NCI-H524 (cell line): ENCODE data around the gene OR1F1.
A peak's percentile ranks its signal among the peaks of the same experiment; 100 is the strongest.
"Not testable (repeated sequence)": the region's sequence is repeated elsewhere in the genome, so short reads cannot be mapped to it uniquely, and the experiment has no call there.

Experiments used
- DNase-seq, 2 experiments: peaks; one replicate each; lab custom pipeline; 2025; lab: John Stamatoyannopoulos, UW

OR1F1 gene

DNA sequence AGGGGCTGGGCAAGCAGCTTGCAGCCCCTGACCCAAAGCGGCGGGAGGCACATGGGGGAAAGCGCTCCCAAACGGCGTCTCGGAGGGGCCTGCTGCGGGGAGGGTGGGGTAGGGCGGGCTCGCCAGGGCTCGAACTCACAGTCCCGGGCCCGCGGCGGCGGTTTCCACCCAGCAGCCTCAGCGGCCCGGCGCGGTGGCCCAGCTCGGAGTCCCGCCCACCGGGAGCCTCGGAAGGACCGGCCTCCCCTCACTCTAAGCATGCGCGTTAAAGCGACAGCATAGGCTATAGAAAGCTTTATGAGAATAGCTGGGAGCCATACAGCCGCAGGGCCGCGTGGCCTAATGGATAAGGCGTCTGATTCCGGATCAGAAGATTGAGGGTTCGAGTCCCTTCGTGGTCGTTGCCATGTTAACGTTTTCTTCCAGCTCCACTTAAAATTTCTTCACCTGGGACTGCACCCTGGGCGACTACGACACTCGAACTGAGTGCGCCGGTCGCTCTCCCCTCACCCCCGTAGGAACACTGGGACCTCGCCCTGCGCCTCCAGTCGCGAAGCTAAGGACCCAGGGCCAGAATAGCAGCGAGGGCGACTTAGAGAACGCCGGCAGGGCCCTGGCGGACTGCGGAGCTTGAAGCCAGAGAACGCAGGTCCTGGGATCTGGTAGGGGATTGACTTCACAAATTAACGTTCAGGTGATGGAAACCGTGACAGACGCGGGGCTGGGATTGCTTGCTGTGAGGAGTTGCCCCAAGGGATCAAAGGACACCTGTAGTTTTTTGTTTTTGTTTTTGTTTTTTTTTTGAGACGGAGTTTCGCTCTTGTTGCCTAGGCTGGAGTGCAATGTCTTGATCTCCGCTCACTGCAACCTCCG lies 37.4 kb upstream of the OR1F1 start:
- peak; percentile 98 to 99 for DNase-seq

DNA sequence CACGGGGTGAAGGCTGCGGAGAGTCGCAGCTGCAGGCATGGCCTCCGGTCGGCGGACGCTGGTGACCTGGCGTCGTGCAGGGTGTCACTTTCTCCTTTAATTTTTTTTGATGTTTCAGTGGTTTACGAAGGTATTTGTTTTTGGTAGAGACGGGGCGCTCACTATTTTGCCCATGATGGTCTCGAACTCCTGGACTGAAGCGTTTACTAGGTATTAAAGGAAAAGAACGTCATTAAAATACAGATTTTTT lies 36.1 kb upstream of the OR1F1 start:
- DNase-seq, result no peak

GRCh38 chr16:3152277-3152990 lies 35.6 kb upstream of the OR1F1 start:
- peak; percentile 97 to 99 for DNase-seq

DNA sequence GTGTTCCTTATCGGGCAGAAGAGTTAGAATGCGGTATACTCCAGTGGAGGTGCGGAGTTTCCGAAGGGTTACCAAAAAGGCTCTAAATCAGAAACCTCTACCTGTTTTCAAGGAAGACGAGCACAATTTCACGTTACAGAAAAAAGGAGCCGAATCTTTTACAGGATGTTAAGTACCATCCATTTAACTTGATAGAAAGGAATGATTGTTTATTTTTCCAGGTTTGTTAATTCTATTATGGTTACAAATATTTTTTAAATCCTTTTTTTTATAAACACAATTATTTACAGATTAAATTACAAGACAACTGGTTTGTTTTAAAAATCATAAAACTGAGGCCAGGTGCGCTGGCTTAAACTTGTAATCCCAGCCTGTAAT lies 35.0 kb upstream of the OR1F1 start:
- DNase-seq, result no peak

DNA sequence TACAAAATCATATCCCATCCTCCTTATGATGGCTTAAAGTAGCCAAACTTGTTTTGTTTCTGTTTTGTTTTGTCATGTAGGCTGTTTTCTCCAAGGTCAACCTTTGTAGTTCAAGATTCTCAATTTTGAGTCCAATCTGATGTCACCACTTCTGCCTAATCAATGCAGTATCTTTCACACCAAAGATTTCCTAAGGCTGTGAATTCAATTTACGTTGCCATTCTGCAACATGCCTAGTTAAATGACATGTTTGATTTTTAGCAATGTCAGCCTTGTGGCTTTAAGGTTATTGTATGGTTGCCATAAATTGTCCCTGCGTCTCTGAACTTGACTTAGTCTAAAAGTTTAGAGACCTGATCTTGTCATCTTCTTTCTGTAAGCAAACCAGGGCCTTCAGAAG lies 32.8 kb upstream of the OR1F1 start:
- DNase-seq, result no peak

- no peak for DNase-seq
These were observed 32.0 kb upstream of the OR1F1 start for GRCh38 chr16:3155972-3156371.

DNA sequence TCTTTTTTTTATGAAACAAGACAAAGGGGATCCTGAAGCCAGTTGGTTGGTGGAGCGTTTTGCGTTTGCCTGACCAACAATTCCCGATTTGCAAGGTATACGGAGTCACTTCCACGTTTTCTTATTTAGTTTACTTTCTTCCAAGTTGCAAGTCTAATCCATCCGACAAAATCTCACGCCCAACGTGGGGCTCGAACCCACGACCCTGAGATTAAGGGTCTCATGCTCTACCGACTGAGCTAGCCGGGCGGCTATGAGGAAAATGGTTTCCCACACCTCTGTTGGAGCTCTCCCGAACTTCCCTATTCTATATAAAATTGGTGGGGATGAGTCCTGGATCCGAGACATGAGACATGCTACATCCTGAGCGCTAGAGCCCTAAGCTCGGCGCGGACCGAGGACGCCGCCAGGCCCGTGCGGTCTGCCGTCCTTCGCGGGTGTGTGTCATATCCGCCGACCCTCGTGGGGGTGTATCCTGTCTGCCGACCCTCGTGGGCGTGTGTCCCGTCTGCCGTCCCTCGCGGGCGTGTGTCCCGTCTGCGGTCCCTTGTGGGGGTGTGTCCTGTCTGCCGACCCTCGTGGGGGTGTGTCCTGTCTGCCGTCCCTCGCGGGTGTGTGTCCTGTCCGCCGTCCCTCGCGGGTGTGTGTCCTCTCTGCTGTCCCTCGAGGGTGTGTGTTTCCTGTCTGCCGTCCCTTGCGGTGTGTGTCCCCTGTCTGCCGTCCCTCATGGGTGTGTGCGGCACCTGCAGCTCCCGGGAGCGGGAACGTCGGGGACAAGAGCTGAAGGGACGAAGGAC lies 30.6 kb upstream of the OR1F1 start:
- peak; percentile 97 to 98 for DNase-seq

DNA sequence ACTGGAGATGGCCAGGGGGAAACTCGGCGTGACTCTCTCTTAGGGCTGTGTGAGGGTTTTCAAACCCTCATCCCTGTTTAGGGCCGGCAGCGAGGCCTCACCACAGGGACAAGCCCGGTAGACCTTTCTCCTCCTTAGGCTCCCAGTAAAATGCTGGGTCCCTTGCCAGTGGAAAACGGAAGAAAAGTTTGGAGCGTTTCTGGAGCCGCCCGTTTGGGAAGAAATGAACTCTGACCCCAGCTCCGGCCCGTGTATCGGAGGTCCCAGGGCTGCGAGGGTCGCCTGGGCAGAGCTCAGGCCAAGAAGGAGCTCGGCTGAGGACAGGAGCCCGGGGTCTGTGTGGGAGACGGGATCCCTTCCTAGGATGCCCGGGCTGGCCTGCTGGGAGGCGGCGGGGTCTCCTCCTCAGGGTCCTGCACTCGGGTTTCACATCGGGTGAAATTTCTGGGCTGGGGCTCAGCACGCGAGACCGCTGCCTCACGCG lies 29.9 kb upstream of the OR1F1 start:
- DNase-seq, result peak in 1 of 2 experiments; percentile 47

GRCh38 chr16:3158510-3159314 lies 29.3 kb upstream of the OR1F1 start:
- peak; percentile 86 to 91 for DNase-seq

- DNase-seq, result peak; percentile 68 to 71
These were observed 26.6 kb upstream of the OR1F1 start for GRCh38 chr16:3161235-3162018.

DNA sequence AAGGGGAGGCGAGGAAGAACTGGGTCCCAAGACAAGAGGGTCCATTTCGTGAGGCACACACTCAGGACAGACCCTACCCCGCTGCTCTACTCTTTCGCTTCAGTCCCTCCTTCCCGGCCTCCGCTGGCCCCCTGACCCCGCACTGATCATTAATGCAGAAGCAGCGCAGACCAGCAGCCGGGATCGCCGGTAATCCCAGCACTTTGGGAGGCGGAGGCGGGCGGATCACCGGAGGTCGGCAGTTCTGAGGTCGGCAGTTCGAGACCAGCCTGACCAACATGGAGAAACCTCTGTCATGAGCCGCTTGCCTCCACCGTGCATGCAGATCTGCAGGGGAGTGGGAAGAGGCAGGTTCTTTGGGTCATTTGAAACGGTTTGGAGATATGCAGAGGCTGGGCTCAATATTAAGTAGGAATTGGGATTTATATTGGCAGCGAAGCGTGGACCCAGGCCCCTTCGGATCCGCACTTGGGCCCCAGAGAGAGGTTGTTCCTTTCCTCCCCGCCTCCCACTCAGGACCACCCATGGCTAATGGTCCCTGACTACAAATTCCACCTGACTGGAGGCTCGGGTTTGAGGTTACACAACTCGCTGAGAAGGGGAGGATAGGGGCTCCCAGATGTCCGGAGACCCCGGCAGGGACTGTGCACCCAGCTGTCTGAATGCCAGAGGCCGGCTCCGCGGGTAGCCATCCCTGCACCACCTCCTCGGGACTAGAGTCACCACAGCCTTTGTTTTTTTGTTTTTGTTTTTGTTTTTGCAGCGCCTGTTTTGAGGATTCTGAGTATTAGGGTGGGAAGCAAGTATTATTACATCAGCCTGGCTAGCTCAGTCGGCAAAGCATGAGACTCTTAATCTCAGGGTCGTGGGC lies 23.6 kb upstream of the OR1F1 start:
- DNase-seq, result no peak

DNA sequence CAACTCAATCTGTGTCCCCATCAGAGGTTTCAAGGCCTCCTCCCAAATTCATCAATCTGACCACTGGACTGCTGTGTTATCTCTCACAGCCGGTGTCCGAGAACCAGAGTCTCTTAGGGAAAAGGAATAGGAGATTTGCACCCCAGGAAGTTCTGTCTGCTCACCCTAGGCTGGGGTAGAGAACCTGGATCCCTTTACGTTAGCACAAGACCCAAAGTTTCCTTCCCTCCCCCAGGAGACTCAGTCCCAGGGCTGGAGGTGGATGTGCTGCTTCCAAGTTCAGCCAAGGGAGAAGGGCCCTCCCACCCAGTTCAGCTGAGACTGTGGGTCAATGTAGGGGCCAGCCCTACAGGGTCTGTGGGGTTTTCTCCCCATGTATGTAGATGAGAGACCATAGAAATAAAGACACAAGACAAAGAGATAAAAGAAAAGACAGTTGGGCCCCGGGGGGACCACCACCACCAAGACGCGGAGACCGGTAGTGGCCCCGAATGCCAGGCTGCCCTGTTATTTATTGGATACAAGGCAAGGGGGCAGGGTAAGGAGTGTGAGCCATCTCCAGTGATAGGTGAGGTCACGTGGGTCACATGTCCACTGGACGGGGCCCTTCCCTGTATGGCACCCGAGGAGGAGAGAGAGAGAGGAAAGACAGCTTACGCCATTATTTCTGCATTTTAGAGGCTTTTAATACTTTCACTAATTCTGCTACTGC lies 22.7 kb upstream of the OR1F1 start:
- DNase-seq, result no peak

DNA sequence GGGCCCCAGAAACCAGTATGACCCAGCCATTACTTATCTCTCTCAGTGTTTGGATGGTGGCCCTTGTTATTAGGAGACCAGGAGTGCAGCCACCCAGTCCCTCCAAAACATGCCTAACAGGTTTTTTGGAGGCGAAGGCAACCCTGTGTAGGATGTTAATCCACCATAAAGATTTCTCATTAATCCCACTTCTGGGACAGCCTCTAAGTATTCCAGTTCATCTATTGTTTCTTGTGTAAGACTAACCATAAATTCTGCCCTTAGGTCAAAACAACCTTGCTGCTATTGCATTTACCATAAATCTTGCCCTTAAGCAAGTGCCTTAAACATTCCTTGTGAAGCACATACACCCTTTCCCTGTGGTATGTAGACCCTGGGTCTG lies 21.5 kb upstream of the OR1F1 start:
- no peak for DNase-seq

DNA sequence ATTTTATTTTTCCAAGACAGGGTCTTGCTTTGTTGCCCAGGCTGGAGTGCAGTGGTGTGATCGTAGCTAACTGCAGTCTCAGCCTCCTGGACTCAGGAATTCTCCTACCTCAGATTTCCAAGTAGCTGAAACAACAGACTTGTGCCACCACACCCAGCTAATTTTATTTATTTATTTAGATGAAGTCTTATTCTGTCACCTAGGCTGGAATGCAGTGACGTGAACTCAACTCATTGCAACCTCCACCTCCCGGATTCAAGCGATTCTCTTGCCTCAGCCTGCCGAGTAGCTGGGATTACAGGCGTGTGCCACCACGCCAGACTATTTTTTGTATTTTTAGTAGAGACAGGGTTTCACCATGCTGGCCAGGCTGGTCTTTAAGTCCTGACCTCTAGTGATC lies 19.3 kb upstream of the OR1F1 start:
- not testable (repeated sequence) for DNase-seq

DNA sequence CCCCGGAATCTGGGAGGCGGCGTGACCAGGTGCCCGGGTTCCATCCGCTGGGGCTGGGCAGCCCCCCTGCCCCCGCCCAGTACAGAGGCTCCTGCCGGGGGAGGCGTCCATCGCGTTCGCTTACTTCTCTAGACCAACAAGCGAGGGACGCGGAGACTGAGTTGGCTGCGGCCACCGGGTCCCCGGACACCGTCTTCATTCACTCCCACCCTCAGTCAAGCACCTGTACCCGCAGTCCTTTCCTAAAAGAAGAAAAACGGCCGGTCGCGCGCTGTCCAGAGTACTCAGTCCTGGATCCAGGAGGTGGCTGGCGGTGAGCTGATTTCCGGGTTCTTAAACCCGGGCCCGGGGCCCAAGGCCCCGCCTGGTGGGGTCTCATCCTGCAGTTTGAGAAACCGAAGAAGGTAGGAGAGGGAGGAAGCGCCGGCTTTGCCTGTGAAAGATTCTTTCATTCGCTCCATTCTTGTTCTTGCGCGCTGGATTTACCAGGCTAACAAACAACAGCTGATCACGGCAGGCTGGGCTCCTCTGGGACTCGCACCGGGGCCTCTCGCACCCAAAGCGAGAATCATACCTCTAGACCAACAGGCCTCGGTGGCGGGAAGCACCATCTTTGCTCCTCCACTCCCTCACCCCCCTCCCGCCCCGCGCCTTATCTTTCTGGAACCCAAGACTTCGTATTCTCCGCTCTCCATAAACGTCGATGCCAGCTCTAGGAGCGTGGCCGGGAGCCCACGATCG lies 17.4 kb upstream of the OR1F1 start:
- DNase-seq, result peak in 1 of 2 experiments; percentile 53

- DNase-seq, result peak in 1 of 2 experiments; percentile 29
These were observed 16.7 kb upstream of the OR1F1 start for GRCh38 chr16:3171181-3171854.

- DNase-seq, result peak; percentile 83 to 92
These were observed 16.0 kb upstream of the OR1F1 start for GRCh38 chr16:3171855-3172593.
